Ishikawa (cell line): ENCODE results near the gene CKAP5.
A peak's percentile ranks its signal among the peaks of the same experiment; 100 is the strongest.

ENCODE experiments used
- CEBPB ChIP-seq: IDR thresholded peaks from 2 replicates; pipeline ENCODE4 v1.6.1; 2012
- CREB1 ChIP-seq: IDR thresholded peaks from 2 replicates; pipeline ENCODE4 v1.6.1; 2012; ENCODE audit warnings: low read depth
- EGR1 ChIP-seq: IDR thresholded peaks from 2 replicates; pipeline ENCODE4 v1.6.1; 2012
- EP300 ChIP-seq: IDR thresholded peaks from 2 replicates; pipeline ENCODE4 v1.6.1; 2012; ENCODE audit warnings: borderline replicate concordance
- FOXM1 ChIP-seq: IDR thresholded peaks from 2 replicates; pipeline ENCODE4 v1.6.1; 2012; ENCODE audit warnings: low read depth, borderline replicate concordance
- MAX ChIP-seq: IDR thresholded peaks from 2 replicates; pipeline ENCODE4 v1.6.1; 2012
- NFIC ChIP-seq: IDR thresholded peaks from 2 replicates; pipeline ENCODE4 v1.6.1; 2012
- RAD21 ChIP-seq: IDR thresholded peaks from 2 replicates; pipeline ENCODE4 v1.6.1; 2012; ENCODE audit warnings: low read depth
- REST ChIP-seq: IDR thresholded peaks from 2 replicates; pipeline ENCODE4 v1.6.1; 2012; ENCODE audit warnings: low read depth, mild to moderate bottlenecking
- TAF1 ChIP-seq: IDR thresholded peaks from 2 replicates; pipeline ENCODE4 v1.6.1; 2012; ENCODE audit warnings: low read depth, mild to moderate bottlenecking
- TCF12 ChIP-seq: IDR thresholded peaks from 2 replicates; pipeline ENCODE4 v1.6.1; 2012; ENCODE audit warnings: low read depth
- TEAD4 ChIP-seq: IDR thresholded peaks from 2 replicates; pipeline ENCODE4 v1.6.1; 2012
- YY1 ChIP-seq: IDR thresholded peaks from 2 replicates; pipeline ENCODE4 v1.6.1; 2012; ENCODE audit warnings: low read depth
- ZBTB7A ChIP-seq: IDR thresholded peaks from 2 replicates; pipeline ENCODE4 v1.6.1; 2012; ENCODE audit warnings: low read depth
- TF ChIP-seq, protein P1 (sequence below): IDR thresholded peaks from 2 replicates; pipeline ENCODE4 v1.6.1; 2012

CKAP5 gene

GRCh38 chr11:46892838-46893237 is 46.8 kb upstream of the CKAP5 start:
- TF ChIP-seq TEAD4 (no peak), ZBTB7A (no peak), EP300 (no peak), NFIC (no peak), FOXM1 (no peak), EGR1 (no peak), REST (no peak), CREB1 (no peak), TCF12 (no peak), YY1 (no peak), TAF1 (no peak), MAX (no peak), CEBPB (no peak), RAD21 (no peak)
- TF ChIP-seq, protein P1, sequence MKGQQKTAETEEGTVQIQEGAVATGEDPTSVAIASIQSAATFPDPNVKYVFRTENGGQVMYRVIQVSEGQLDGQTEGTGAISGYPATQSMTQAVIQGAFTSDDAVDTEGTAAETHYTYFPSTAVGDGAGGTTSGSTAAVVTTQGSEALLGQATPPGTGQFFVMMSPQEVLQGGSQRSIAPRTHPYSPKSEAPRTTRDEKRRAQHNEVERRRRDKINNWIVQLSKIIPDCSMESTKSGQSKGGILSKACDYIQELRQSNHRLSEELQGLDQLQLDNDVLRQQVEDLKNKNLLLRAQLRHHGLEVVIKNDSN: no peak

GRCh38 chr11:46892109-46892508 is 46.0 kb upstream of the CKAP5 start:
- TF ChIP-seq YY1: no peak
- no peak for TF ChIP-seq CEBPB
- TF ChIP-seq CREB1: no peak
- no peak for TF ChIP-seq RAD21
- TF ChIP-seq, protein P1: no peak
- TF ChIP-seq EP300: no peak
- no peak for TF ChIP-seq FOXM1
- TF ChIP-seq REST: no peak
- TF ChIP-seq TEAD4: no peak
- no peak for TF ChIP-seq MAX

- TF ChIP-seq CEBPB (no peak), EP300 (no peak), RAD21 (no peak), EGR1 (no peak), FOXM1 (no peak), TCF12 (no peak), TEAD4 (no peak), NFIC (no peak), TAF1 (no peak), REST (no peak), MAX (no peak), YY1 (no peak), CREB1 (no peak), ZBTB7A (no peak)
- TF ChIP-seq, protein P1: no peak
Measured at GRCh38 chr11:46890665-46891064, 44.6 kb upstream of the CKAP5 start.

DNA sequence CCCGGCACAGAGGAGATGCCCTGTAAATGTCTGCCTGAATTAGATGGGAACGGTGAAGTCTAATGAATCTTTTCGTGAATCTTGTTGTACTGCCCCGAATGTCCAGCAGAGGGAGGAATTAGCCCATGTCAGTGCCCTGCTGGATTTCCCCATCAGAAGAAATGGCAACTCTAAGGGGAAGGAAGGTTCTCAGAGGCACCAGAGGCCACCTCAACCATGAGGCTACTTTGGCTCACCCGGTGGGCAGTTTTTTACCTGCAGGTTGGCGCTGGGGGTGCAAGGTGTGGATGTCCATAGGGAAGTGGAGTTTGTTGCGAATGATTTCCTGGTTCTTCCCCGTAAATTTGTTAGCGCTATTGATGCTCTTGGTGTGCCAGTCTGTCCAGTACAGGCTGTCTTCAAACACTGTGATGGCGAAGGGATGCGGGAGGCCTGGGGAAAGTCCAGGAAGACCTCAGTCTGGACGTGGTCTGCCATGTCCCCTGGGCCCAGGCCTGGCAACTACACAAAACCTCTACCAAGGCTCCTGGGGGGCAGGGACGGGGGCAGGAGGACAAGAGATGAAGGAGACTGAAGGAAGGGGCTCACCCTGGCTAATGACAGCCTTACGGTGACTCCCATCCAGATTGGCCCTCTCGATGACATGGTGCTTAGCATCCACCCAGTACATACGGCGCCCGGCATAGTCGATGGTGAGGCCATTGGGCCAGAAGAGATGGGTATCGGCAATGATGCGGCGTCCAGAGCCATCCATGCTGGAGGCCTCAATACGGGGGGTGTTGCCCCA is 43.8 kb upstream of the CKAP5 start:
- TF ChIP-seq EGR1: no peak
- TF ChIP-seq NFIC: no peak
- peak; percentile 32; the same call in 1 of the 2 replicates for TF ChIP-seq CEBPB
- peak; percentile 97 for TF ChIP-seq RAD21
- no peak for TF ChIP-seq MAX
- TF ChIP-seq EP300: no peak
